Kidney (tissue), 14 donors: ENCODE measurements around the gene GAP43. TPM values are rescaled to one million over a fixed set of nuclear protein-coding genes. Genes with fewer than 3 reads are reported as not detected.

ENCODE experiments used
- DNase-seq, 5 donors: peaks; one replicate each; pipeline ENCODE4 v3.0.0-alpha.2; 2013 to 2020
- FAIRE-seq: peaks from 2 replicates; lab custom pipeline; 2012; peaks lifted over from hg19 to GRCh38; lab: Jason Lieb, UNC
- H3K27ac ChIP-seq, 2 donors: one replicate each; pipeline ENCODE4 v1.7.0; 2013; ENCODE audit warnings: low read depth in 2 of 2, low read length in 2 of 2, inconsistent platforms in 1 of 2
- H3K27me3 ChIP-seq: one replicate; pipeline ENCODE4 v1.7.1; 2013; ENCODE audit warnings: low read length, inconsistent platforms; ENCODE audit not compliant: control insufficient read depth, insufficient read depth
- H3K36me3 ChIP-seq, 3 donors: one replicate each; pipeline versions ENCODE4 v1.7.0 to v1.7.1; 2013; ENCODE audit warnings: low read length in 3 of 3, control low read depth in 1 of 3, inconsistent platforms in 1 of 3; ENCODE audit not compliant: insufficient read depth in 3 of 3, control insufficient read depth in 2 of 3
- H3K4me1 ChIP-seq, 3 donors: one replicate each; pipeline versions ENCODE4 v1.7.0 to v1.7.1; 2013; ENCODE audit warnings: low read length in 3 of 3, inconsistent platforms in 1 of 3, low read depth in 1 of 3; ENCODE audit not compliant: control insufficient read depth in 2 of 3, insufficient read depth in 2 of 3
- H3K4me3 ChIP-seq, 3 donors: one replicate each; pipeline versions ENCODE4 v1.7.0 to v1.8.1; 2013; ENCODE audit warnings: low read length in 3 of 3, control low read depth in 1 of 3, inconsistent platforms in 1 of 3
- H3K9ac ChIP-seq, 3 donors: one replicate each; pipeline versions ENCODE4 v1.7.0 to v1.7.1; 2013; ENCODE audit warnings: low read length in 3 of 3, control low read depth in 1 of 3, inconsistent platforms in 1 of 3
- H3K9me3 ChIP-seq, 3 donors: one replicate each; pipeline versions ENCODE4 v1.7.0 to v1.7.1; 2013; ENCODE audit warnings: low read length in 3 of 3, control low read depth in 1 of 3, inconsistent platforms in 1 of 3; ENCODE audit not compliant: control insufficient read depth in 2 of 3, insufficient read depth in 1 of 3
- intact Hi-C: fragments of 100-400 bp; cut with DNase I; formaldehyde crosslinking; loops from one replicate; pipeline ENCODE4 v1.11.1; 2022
- polyA plus RNA-seq: library from polyadenylated mRNA; stranded (reverse); fragments of 350-450 nt; fragmentation: Illumina TruSeq; extraction: RNeasy Lipid Tissue Mini Kit (QIAGEN cat#74804); gene quantifications from one replicate; pipeline ENCODE4 v1.2.3, GENCODE V29; 2014; ENCODE audit warnings: low read depth, low replicate concordance; ENCODE audit not compliant: insufficient read depth
- total RNA-seq: library from RNA; stranded (reverse); fragmentation: NEBNext Ultra II Directional; extraction: Animal tissue kit (Norgen Biotek cat#: 25700); gene quantifications from one replicate; pipeline ENCODE4 v1.2.1, GENCODE V29; 2021
- TF ChIP-seq, protein P1 (sequence below): IDR thresholded peaks from 3 replicates; pipeline ENCODE4 v1.5.1; 2012; ENCODE audit warnings: mild to moderate bottlenecking, moderate library complexity, borderline replicate concordance; ENCODE audit not compliant: insufficient read depth; ENCODE audit errors: extremely low read depth
- donor health status: control.
- donor health status: control.
- donor health status: control.
- donor health status: control.
- donor health status: control.
- donor health status: DM: yes; HTN: yes; CAD: no.
- donor health status: Normal renal cell carcinoma (clear cell type).

GAP43 gene
- total and polyA plus RNA-seq, 2 donors from 2014 or later: 0.19 TPM; not detected in 1

DNA sequence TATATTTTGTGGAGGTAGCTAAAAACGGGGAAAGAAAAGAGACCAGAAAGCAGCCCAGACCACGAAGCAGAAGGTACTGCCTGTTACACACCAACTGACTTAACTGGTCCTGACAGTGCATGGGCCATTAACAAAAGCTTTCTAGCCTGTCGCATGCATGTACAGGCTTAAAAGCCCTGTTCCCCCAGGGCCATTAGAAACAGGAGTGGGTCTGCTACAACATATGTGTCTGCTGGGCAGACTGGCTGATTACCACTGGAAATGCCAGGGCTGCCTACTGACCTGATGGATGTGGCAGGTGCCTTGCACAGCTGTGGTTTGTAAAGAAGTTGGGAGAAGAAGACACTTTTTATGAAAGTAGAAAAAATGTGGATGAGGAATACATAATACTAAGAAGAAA, 137.4 kb downstream of the GAP43 start:
- H3K9ac ChIP-seq: no peak overlapping the region
- no peaks in the 10 kb centered on the region for H3K4me1 ChIP-seq
- intact Hi-C loops: no loop called here
- TF ChIP-seq, protein P1, sequence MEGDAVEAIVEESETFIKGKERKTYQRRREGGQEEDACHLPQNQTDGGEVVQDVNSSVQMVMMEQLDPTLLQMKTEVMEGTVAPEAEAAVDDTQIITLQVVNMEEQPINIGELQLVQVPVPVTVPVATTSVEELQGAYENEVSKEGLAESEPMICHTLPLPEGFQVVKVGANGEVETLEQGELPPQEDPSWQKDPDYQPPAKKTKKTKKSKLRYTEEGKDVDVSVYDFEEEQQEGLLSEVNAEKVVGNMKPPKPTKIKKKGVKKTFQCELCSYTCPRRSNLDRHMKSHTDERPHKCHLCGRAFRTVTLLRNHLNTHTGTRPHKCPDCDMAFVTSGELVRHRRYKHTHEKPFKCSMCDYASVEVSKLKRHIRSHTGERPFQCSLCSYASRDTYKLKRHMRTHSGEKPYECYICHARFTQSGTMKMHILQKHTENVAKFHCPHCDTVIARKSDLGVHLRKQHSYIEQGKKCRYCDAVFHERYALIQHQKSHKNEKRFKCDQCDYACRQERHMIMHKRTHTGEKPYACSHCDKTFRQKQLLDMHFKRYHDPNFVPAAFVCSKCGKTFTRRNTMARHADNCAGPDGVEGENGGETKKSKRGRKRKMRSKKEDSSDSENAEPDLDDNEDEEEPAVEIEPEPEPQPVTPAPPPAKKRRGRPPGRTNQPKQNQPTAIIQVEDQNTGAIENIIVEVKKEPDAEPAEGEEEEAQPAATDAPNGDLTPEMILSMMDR: no peak
- peak in 1 of 5 donors; percentile 38 for DNase-seq
- no peaks in the 10 kb centered on the region for H3K36me3 ChIP-seq
- no peak overlapping the region for H3K27ac ChIP-seq
- no peak overlapping the region for H3K4me3 ChIP-seq
- H3K27me3 ChIP-seq: no peaks in the 10 kb centered on the region
- FAIRE-seq: no peak
- no peaks in the 10 kb centered on the region for H3K9me3 ChIP-seq

DNA sequence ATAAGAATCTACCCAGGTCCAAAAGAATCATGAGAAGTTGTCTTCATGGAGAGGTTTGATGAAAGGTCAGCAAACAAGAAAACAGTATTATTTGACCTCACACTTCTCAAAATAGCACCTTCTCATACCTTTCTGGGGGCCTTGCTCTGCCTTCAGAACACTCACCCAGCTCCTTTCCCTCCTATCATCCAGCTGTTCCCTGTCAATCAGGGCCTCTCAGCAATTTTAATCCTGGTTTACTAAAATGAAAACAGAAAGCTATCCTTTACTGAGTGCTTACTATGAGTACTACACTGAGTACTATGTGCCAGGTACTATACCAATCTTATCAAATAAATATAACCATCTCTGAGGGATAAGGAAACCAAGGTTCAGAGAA, 138.6 kb downstream of the GAP43 start:
- Histone ChIP-seq H3K27ac (no peak overlapping the region), H3K4me3 (no peak overlapping the region), H3K36me3 (no peaks in the 10 kb centered on the region), H3K9me3 (no peaks in the 10 kb centered on the region), H3K9ac (no peak overlapping the region), H3K4me1 (no peaks in the 10 kb centered on the region), H3K27me3 (no peaks in the 10 kb centered on the region)
- DNase-seq: no peak
- TF ChIP-seq, protein P1: no peak
- intact Hi-C loops: no loop called here
- FAIRE-seq: no peak

DNA sequence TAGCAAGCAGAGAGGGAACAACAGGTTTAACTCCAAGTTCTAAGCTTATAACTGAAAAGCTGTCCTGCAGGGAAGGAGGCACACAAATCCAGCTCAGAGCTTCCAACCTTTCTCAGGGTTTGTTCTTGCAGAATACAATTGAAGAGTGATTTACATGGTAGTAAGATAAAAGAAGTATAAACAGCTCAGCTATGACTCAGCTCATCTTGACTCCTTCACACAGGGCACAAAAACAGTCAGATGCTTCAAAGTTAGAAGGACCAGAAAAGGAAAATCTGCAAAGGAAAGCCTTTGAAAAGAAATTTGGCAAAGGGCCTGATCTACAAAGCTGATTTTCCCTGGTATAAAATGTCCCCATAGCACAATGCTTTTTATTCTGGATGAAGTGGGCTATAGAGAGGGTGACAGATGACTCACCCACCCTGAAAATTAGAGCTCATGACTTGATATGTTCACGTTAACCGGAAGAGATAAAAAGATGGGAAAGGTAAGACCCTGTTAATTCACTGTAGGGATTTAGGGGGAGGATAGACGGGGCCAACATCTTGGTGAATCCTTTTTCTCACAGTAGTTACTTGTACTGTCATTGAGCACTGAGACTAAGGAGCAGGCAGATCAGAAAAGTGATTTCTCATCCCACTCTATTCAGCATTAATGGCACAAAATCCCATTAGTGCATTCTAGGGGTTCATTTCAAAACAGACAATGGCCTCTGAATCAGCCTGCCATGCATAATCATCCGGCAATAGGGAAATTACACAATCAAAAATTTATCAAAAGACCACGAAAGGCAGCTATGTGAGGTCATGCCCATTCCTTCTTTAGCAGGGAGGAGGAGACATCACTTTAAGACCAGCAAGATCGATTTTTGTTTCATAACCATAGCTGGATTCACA, 143.5 kb downstream of the GAP43 start:
- Histone ChIP-seq H3K27me3 (no peaks in the 10 kb centered on the region), H3K4me1 (no peaks in the 10 kb centered on the region), H3K4me3 (no peak overlapping the region), H3K27ac (no peak overlapping the region), H3K36me3 (no peaks in the 10 kb centered on the region), H3K9ac (no peak overlapping the region), H3K9me3 (no peaks in the 10 kb centered on the region)
- intact Hi-C loops: no loop called here
- no peak for DNase-seq
- TF ChIP-seq, protein P1: no peak
- no peak for FAIRE-seq
